Occipital lobe (tissue), 2 donors: ENCODE data around the gene ENG. TPM values are rescaled to one million over a fixed set of nuclear protein-coding genes. Genes with fewer than 3 reads are reported as not detected.
"Not testable (repeated sequence)": the region's sequence is repeated elsewhere in the genome, so short reads cannot be mapped to it uniquely, and the experiment has no call there.

Experiments used
- DNase-seq: peaks from one replicate; lab custom pipeline; 2025; lab: John Stamatoyannopoulos, UW
- total RNA-seq: library from RNA; depleted of rRNA; stranded (reverse); fragments of >200 nt; gene quantifications from one replicate; pipeline ENCODE4 v1.2.3, GENCODE V29; 2014

The ENG gene
- total RNA-seq, 1 donor from 2014 or later: 0.16 TPM

- no peak for DNase-seq
These were observed 24.4 kb upstream of the ENG start for GRCh38 chr9:127878652-127879390.

- DNase-seq: no peak
These were observed 23.7 kb upstream of the ENG start for GRCh38 chr9:127878001-127878651.

- DNase-seq: peak; percentile 77
These were observed 23.1 kb upstream of the ENG start, which contains the start of gene AK1 for GRCh38 chr9:127877566-127877998. Gene AK1, minus strand, starts transcription at chr9:127877675. Its CDS starts 3,058 bp downstream, at chr9:127874617.

- DNase-seq: no peak
These were observed 22.5 kb upstream of the ENG start for GRCh38 chr9:127876764-127877562.

- DNase-seq: no peak
These were observed 21.7 kb upstream of the ENG start for GRCh38 chr9:127876026-127876763.

GRCh38 chr9:127875306-127875966 is 21.0 kb upstream of the ENG start:
- no peak for DNase-seq

GRCh38 chr9:127874301-127875221 is 20.1 kb upstream of the ENG start:
- no peak for DNase-seq

- DNase-seq: peak; percentile 23
These were observed 19.4 kb upstream of the ENG start for GRCh38 chr9:127873886-127874285.

- no peak for DNase-seq
These were observed 18.8 kb upstream of the ENG start for GRCh38 chr9:127873223-127873691.

GRCh38 chr9:127872369-127873222 is 18.1 kb upstream of the ENG start:
- DNase-seq: no peak

- no peak for DNase-seq
These were observed 17.1 kb upstream of the ENG start for GRCh38 chr9:127871531-127871930.

GRCh38 chr9:127870887-127871286 is 16.4 kb upstream of the ENG start:
- DNase-seq: no peak

- DNase-seq: not testable (repeated sequence)
These were observed 15.7 kb upstream of the ENG start for GRCh38 chr9:127870153-127870491.

- peak; percentile 63 for DNase-seq
These were observed 15.1 kb upstream of the ENG start for GRCh38 chr9:127869310-127870152.

- DNase-seq: no peak
These were observed 13.9 kb upstream of the ENG start for GRCh38 chr9:127868278-127868902.

GRCh38 chr9:127867356-127868277 is 13.2 kb upstream of the ENG start:
- no peak for DNase-seq
